Thyroid gland (tissue), 4 donors: Measurements from ENCODE around the gene KRT17. TPM values are rescaled to one million over a fixed set of nuclear protein-coding genes. Genes with fewer than 3 reads are reported as not detected.
"Not testable (repeated sequence)": the region's sequence is repeated elsewhere in the genome, so short reads cannot be mapped to it uniquely, and the experiment has no call there.

Source experiments
- DNase-seq, 2 donors: peaks; one replicate each; pipeline ENCODE4 v3.0.0-alpha.2; 2019
- H3K27ac ChIP-seq, 3 donors: fragments of 200-600 bp; sonication (generic); 1 replicate in 2 of 3; 2 replicates in 1 of 3; pipeline ENCODE4 v1.5.1; 2016 to 2019; ENCODE audit warnings: mild to moderate bottlenecking in 1 of 3, moderate library complexity in 1 of 3
- H3K27me3 ChIP-seq: fragments of 200-600 bp; sonication (generic); one replicate; pipeline ENCODE4 v1.5.1; 2019
- H3K36me3 ChIP-seq, 2 donors: fragments of 200-600 bp; sonication (generic); one replicate each; pipeline ENCODE4 v1.5.1; 2016 to 2019
- H3K4me1 ChIP-seq, 2 donors: fragments of 200-600 bp; sonication (generic); one replicate each; pipeline ENCODE4 v1.5.1; 2017 to 2019
- H3K4me3 ChIP-seq, 3 donors: fragments of 200-600 bp; sonication (generic); replicated peaks in 1 of 3; 1 replicate in 2 of 3; 2 replicates in 1 of 3; pipeline ENCODE4 v1.5.1; 2016; ENCODE audit warnings: mild to moderate bottlenecking in 1 of 3
- H3K9me3 ChIP-seq: fragments of 200-600 bp; sonication (generic); one replicate; pipeline ENCODE4 v1.5.1; 2017
- CTCF ChIP-seq, 6 experiments: fragments of 200-600 bp in 3 of 6; fragments of 450-650 bp in 3 of 6; sonication (generic) in 3 of 6; IDR thresholded peaks; one replicate each; pipeline ENCODE4 v1.5.1; 2016 to 2019; ENCODE audit warnings: antibody characterized with exemption in 6 of 6, mild to moderate bottlenecking in 2 of 6, inconsistent platforms in 1 of 6, moderate library complexity in 1 of 6
- POLR2A ChIP-seq, 2 donors: fragments of 450-650 bp; IDR thresholded peaks; one replicate each; pipeline ENCODE4 v1.6.1; 2017; ENCODE audit warnings: antibody characterized with exemption in 2 of 2, mild to moderate bottlenecking in 2 of 2, moderate library complexity in 1 of 2
- WGBS, 2 donors: methylation state at CpG; one replicate each; pipeline ENCODE4 v1.1.5; 2017; 5-methylcytosine and 5-hydroxymethylcytosine counted together
- intact Hi-C: fragments of 100-400 bp; cut with DNase I; formaldehyde crosslinking; loops from one replicate; pipeline ENCODE4 v1.15.1; 2023
- total RNA-seq, 4 donors: library from RNA; depleted of rRNA; stranded (reverse); fragments of >200 nt; gene quantifications; one replicate each; pipeline ENCODE4 v1.2.3, GENCODE V29; 2016

KRT17 gene
- total RNA-seq, 4 donors from 2014 or later = 0.56 TPM; not detected in 3

- intact Hi-C loops = no loop called here
- no peak for TF ChIP-seq POLR2A (IDR thresholded peaks at IDR 0.05)
- no peak for TF ChIP-seq CTCF (IDR thresholded peaks at IDR 0.05)
- Histone ChIP-seq H3K9me3 (no peaks in the 10 kb centered on the region), H3K27me3 (no peaks in the 10 kb centered on the region), H3K4me3 (no peak overlapping the region), H3K4me1 (peaks cover 0 to 3% of the 10 kb centered on the region in 2 donors), H3K36me3 (no peaks in the 10 kb centered on the region), H3K27ac (no peak overlapping the region)
- WGBS, 2 donors = 80 to 88% methylated on average over 27 to 33 of the region's 33 CpGs
- DNase-seq = no peak
Observed at GRCh38 chr17:41583137-41584127, 40.9 kb downstream of the KRT17 start.

- H3K27me3 ChIP-seq, H3K9me3 ChIP-seq, H3K36me3 ChIP-seq, H3K27ac ChIP-seq, H3K4me1 ChIP-seq, H3K4me3 ChIP-seq, DNase-seq, intact Hi-C loops: not testable (repeated sequence)
- WGBS, 2 donors = 92% methylated on average over 13 of the region's 13 CpGs
Observed at GRCh38 chr17:41582061-41582968, 42.1 kb downstream of the KRT17 start.

GRCh38 chr17:41581366-41582060 lies 42.9 kb downstream of the KRT17 start:
- no peak for TF ChIP-seq POLR2A (IDR thresholded peaks at IDR 0.05)
- no peak for TF ChIP-seq CTCF (IDR thresholded peaks at IDR 0.05)
- 95% methylated on average over 4 of the region's 4 CpGs for WGBS, 2 donors
- DNase-seq = no peak
- Histone ChIP-seq H3K36me3 (no peaks in the 10 kb centered on the region), H3K27ac (no peak overlapping the region), H3K27me3 (no peaks in the 10 kb centered on the region), H3K4me1 (peaks cover 0 to 3% of the 10 kb centered on the region in 2 donors), H3K9me3 (no peaks in the 10 kb centered on the region), H3K4me3 (no peak overlapping the region)
- intact Hi-C loops = no loop called here

- no peak for DNase-seq
- H3K36me3 ChIP-seq = no peaks in the 10 kb centered on the region
- TF ChIP-seq CTCF (IDR thresholded peaks at IDR 0.05) (no peak), POLR2A (IDR thresholded peaks at IDR 0.05) (no peak)
- intact Hi-C loops = no loop called here
- peaks cover 0 to 3% of the 10 kb centered on the region in 2 donors for H3K4me1 ChIP-seq
- WGBS, 2 donors = 50 to 60% methylated on average over 1 of the region's 1 CpG
- no peak overlapping the region for H3K27ac ChIP-seq
- no peak overlapping the region for H3K4me3 ChIP-seq
- H3K9me3 ChIP-seq = no peaks in the 10 kb centered on the region
- no peaks in the 10 kb centered on the region for H3K27me3 ChIP-seq
Observed at GRCh38 chr17:41580687-41581365, 43.5 kb downstream of the KRT17 start.

GRCh38 chr17:41580244-41580575 lies 44.2 kb downstream of the KRT17 start:
- Histone ChIP-seq H3K4me1 (peaks cover 0 to 3% of the 10 kb centered on the region in 2 donors), H3K27me3 (no peaks in the 10 kb centered on the region), H3K36me3 (no peaks in the 10 kb centered on the region), H3K9me3 (no peaks in the 10 kb centered on the region), H3K4me3 (no peak overlapping the region), H3K27ac (no peak overlapping the region)
- no peak for DNase-seq
- no peak for TF ChIP-seq CTCF (IDR thresholded peaks at IDR 0.05)
- TF ChIP-seq POLR2A (IDR thresholded peaks at IDR 0.05) = no peak
- intact Hi-C loops = no loop called here
- WGBS, 2 donors = 96 to 100% methylated on average over 2 of the region's 2 CpGs
